GM19099 (cell line): ENCODE measurements around the gene GPC2.

ENCODE experiments used
- POLR2A ChIP-seq: IDR thresholded peaks from 3 replicates; pipeline ENCODE4 v1.6.1; 2011; ENCODE audit warnings: low read depth; ENCODE audit not compliant: insufficient read length; ENCODE audit errors: extremely low read depth

GPC2 gene

GRCh38 chr7:100158229-100159098, 18.7 kb downstream of the GPC2 start, which contains the start of gene TRAPPC14:
TSS of gene TRAPPC14 (minus strand) at chr7:100158723. CDS start at chr7:100158499, 224 bp downstream.
- TF ChIP-seq POLR2A, result peak; percentile 78

GRCh38 chr7:100157334-100158228, 19.6 kb downstream of the GPC2 start:
- no peak for TF ChIP-seq POLR2A

GRCh38 chr7:100157069-100157333, 20.2 kb downstream of the GPC2 start:
- no peak for TF ChIP-seq POLR2A

- no peak for TF ChIP-seq POLR2A
Measured at GRCh38 chr7:100156331-100157068, 20.7 kb downstream of the GPC2 start.

- TF ChIP-seq POLR2A, result no peak
Measured at GRCh38 chr7:100155553-100156317, 21.4 kb downstream of the GPC2 start.

- no peak for TF ChIP-seq POLR2A
Measured at GRCh38 chr7:100154651-100155491, 22.3 kb downstream of the GPC2 start.

GRCh38 chr7:100153708-100154535, 23.3 kb downstream of the GPC2 start:
- TF ChIP-seq POLR2A, result no peak

- no peak for TF ChIP-seq POLR2A
Measured at GRCh38 chr7:100152937-100153666, 24.1 kb downstream of the GPC2 start.

- no peak for TF ChIP-seq POLR2A
Measured at GRCh38 chr7:100152404-100152803, 24.8 kb downstream of the GPC2 start.

GRCh38 chr7:100148559-100149328, 28.4 kb downstream of the GPC2 start, which contains the start of gene LAMTOR4:
TSS of gene LAMTOR4 (plus strand) at chr7:100148918. CDS start at chr7:100148973, 55 bp downstream.
- TF ChIP-seq POLR2A, result peak; percentile 89

- TF ChIP-seq POLR2A, result no peak
Measured at GRCh38 chr7:100148225-100148558, 29.0 kb downstream of the GPC2 start.
